Endothelial cell of hepatic sinusoid (primary cell): ENCODE data around the gene TMEM81.

Experiments used
- in situ Hi-C: cut with HindIII; loops from 2 replicates; pipeline ENCODE4 v1.10.0; 2017; ENCODE audit warnings: low sequenced_read_pairs

The TMEM81 gene

DNA sequence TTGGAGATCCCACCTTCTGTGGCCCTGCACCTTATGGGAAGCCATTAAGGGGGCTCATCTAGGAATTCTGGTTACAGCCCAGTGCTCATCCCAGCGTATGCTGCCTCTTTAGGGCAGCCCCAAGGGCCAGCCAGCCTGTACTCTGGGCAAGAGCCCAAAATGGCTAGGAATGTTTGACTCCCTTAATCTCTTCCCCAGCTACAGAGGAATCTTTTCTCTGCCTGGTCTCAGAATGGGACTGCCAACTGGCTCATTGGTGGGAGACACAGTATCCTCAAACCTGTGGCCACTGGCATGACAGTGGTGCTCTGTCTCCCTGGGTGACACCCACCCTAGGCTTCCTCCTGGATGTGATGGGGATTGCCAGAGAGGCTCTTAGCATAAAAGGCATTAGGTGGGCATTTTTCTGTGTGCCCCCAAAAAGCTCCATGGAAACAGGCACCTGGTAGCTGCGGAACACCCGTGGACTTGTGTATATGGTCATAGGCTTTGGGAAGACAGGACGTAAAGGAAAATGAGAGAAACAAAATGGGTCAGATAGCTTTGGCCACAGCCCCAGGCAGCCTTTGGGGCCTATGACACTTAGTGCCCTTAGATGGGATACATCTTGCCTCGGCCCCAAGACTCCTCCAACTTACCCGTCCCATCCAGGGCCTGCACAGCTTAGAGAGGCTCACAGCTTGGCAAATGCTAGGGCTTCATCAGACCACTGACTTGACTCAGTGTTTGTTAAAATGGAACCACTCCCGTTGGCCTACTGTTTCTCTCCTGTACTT, 6.9 kb downstream of the TMEM81 start:
- in situ Hi-C loops = loop anchor here (10.0 kb wide), 1 partner anchor 63 kb away; no protein-coding TSS in a partner anchor

DNA sequence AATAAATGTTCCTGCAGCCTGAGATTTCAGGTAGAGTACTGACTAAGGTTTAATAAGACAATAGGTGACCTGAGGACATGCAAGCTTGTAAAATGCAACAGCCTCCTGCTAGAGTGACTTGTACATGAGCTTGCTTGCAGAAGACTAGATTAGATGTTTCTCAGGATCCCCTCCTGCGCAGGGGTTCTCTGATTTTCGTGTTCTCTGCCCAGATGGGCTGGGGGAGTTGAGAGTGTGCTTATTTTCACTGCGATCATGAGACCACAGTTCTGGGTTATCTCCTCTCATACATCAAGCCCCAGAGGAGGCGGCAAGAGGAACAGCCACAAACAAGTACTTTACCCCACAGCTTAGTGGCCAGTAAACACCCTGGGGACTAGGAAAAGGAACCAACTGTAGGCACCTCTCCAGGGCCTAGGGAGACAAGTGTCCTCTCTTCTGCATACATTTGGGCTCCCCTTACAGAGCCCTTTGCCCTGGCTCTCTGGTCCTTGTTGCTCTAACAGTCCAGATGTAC, 8.0 kb downstream of the TMEM81 start:
- in situ Hi-C loops = loop anchor here (10.0 kb wide), 1 partner anchor 62 kb away; no protein-coding TSS in a partner anchor

DNA sequence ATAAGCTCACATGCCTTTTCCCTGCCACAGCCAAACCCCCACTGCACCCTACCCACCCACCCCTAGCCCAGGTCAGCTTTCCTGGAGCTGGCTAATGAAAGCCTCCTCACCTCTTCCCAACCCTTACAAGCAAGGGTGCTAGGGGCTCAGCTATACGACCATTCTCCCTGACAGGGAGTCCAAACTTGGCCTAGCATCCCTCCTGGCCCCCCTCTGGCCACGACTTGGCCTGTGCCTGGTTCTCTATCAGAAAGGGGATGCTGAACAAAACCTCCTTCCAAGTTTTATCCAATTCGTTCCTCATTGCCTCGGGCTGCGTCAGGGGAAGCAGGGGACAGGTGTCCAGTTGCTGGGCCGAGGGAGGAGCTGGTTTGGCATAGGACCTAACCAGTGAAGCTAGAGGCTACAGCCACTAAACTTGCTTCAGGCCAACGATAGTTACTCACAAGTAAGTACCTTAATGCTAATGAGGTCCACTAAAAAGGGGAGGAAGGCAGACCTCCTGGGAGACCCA, 8.6 kb downstream of the TMEM81 start:
- in situ Hi-C loops = loop anchor here (10.0 kb wide), 1 partner anchor 61 kb away; no protein-coding TSS in a partner anchor

DNA sequence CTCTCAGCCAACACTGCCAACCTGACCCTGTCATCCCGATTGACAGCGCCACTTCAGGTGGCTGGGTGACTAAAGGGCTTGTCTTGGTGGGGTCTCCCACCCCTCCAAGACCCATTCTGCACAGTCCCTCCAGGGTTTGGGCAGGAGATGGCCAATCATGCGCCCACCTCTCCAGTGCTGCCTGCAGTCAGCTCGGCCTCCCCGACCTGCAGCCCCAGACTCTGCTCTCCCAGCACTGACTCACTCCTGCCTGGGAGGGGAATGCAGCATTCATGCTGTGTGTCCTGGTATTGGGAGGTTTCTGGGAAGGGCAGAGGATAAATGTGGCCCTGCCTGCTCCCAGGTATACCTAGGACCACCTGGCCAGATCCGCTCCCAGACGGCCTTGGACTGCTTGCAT, 9.7 kb downstream of the TMEM81 start:
- in situ Hi-C loops = loop anchor here (10.0 kb wide), 1 partner anchor 60 kb away; no protein-coding TSS in a partner anchor

DNA sequence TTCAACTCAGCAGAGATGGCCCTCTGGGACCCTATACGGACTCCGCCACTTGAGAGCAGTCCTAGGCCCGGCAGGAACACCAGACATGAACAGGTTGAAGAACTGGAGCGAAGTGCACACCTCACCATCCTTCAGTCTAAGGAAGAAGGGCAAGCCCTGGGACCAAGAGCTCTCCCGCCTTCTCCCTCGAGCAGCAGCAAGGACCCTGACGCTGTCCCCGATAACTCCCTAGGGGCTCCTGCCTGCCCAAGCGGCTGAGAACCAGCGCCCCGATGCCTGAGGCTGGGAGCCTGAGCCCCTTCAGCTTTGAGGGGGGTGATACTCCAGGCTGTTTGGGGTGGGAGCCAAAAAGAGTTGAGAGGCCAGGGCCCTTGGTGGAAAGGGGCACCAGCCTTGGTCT, 10.2 kb downstream of the TMEM81 start:
- in situ Hi-C loops = loop anchor here (10.0 kb wide), 1 partner anchor 59 kb away; no protein-coding TSS in a partner anchor

DNA sequence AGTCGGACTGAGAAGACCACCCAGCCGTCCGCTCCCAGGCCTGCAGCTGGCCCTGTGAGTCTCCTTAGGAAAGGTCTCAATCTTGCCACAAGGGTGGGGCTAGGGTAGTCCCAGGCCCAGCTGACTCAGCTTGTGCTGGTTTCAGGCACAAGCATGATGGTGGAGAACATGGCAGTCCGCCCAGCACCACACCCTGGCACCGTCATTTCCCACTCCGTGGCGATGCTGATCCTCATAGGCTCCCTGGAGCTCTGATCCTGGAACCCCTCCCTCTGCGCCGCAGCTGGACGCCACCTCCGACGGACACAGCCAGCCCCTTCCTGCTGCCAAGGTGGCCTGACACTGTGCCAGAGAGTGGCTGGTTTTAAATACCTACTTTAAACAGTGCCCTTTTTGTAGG, 10.7 kb downstream of the TMEM81 start:
- in situ Hi-C loops = loop anchor here (10.0 kb wide), 1 partner anchor 59 kb away; no protein-coding TSS in a partner anchor

DNA sequence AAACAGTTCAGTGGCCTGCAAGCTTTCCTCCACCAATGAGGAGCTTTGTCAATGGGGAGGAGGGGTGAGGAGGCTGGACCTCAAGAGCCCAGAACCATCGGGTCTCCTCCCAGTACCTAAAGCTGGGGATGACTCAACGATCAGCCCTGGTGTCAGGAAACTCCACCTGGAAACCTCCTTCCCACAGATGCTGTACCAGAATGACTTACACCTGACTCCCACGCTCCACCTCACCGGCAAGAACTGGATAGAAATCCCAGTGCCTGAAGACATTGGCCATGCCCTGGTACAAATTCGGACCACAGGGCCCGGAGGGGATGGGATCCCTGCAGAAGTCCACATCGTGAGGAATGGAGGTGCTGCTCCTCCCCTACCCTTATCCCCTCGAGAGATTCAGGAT, 11.4 kb downstream of the TMEM81 start:
- in situ Hi-C loops = loop anchor here (10.0 kb wide), 1 partner anchor 58 kb away; no protein-coding TSS in a partner anchor

DNA sequence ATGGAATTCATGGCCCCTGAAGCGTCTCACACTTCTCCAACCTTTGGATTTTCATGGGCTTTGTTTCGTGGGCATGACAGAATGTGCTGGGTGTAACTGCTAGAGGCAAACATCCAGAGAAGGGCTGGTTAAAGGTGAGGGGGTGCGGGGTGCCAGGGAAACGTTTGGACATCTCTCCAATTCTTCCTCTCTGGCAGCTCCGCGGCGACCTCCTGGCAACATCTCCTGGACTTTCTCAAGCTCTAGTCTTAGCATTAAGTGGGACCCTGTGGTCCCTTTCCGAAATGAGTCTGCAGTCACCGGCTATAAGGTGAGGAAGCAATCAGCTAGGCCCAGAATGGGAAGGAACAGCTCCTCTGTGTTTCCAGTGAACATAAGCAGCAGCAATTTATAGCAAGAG, 12.0 kb downstream of the TMEM81 start:
- in situ Hi-C loops = loop anchor here (10.0 kb wide), 1 partner anchor 57 kb away; no protein-coding TSS in a partner anchor

DNA sequence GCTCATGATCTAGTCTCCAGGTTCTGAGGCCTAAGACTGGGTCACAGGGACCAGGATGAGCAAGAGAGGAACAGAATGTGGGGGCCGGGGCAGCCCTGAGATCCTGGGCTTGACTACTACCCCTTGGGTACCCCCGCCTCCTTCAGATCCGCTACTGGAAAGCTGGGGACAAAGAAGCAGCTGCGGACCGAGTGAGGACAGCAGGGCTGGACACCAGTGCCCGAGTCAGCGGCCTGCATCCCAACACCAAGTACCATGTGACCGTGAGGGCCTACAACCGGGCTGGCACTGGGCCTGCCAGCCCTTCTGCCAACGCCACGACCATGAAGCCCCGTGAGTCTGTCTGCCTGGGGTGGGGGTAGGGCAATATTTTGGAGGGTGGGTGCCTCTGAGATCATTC, 12.5 kb downstream of the TMEM81 start:
- in situ Hi-C loops = loop anchor here (10.0 kb wide), 1 partner anchor 57 kb away; no protein-coding TSS in a partner anchor

DNA sequence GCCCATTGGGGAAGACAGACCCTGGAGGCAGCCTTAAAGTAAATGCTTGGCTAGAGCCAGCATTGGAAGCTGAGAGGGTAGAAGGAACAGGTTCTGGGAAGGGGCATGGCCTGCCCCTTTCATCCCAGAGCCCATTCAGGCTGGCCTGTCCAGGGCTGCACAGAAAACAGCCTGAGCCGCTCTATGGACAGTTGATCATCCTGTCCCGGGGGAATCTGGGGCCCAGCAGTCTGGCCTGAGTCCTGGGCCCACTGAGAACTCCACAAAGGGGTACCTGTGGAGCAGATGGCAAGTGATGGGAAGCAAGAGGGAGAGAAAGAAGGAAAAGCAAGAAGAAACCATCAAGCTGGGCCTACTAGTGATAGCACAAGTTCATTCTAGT, 13.2 kb downstream of the TMEM81 start:
- in situ Hi-C loops = loop anchor here (10.0 kb wide), 1 partner anchor 56 kb away; no protein-coding TSS in a partner anchor

DNA sequence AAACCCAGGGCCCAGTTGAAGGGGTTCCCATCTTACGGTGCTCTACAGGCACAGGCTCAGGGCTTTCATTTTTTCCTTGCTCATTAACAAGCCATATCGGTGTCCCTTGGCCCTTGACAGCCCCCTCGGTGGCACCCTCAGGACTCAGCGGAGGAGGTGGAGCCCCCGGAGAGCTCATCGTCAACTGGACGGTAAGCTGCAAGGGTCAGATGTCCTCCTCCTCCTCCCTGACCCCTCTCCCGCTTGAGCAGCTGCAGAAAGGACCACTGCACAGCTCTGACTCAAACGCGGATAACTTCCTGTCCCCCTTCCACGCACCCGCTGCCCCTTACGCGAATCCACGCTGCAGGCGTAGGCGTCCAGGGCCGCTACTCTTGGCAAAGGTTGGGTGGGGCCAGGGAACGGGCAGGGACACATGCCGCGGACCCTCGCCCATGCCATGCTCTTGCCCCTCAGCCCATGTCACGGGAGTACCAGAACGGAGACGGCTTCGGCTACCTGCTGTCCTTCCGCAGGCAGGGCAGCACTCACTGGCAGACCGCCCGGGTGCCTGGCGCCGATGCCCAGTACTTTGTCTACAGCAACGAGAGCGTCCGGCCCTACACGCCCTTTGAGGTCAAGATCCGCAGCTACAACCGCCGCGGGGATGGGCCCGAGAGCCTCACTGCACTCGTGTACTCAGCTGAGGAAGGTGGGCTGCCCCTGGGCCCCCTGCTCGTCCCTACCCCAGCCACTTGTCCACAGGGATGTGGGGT, 14.7 kb downstream of the TMEM81 start:
- in situ Hi-C loops = loop anchor here (10.0 kb wide), 1 partner anchor 55 kb away; no protein-coding TSS in a partner anchor

DNA sequence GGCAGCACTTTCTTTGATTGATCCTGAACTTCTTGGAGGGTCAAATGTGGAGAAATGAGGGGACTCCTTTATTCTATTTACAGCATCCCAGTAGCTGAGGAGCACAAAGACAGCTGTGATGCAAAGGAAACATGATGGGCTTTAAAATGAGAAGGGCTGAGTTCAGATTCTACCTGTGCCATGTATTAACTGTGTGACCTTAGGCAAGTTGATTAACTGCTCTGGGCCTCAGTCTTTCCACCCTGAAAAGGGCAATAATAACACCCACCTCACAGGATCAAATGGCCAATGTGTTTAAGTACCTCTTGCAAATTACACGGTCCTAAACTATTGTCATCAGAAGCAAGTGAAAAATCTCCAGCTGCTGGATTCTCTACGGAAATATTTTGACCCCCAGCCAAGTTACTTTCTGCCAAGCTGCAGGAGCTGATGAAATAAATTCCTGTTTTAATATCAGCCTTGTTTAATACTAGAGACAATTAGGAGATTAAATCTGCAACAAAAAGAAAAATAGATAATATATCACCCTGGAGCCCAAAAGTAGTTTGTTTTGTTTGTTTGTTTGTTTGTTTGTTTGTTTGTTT, 15.7 kb downstream of the TMEM81 start:
- in situ Hi-C loops = no loop called here

DNA sequence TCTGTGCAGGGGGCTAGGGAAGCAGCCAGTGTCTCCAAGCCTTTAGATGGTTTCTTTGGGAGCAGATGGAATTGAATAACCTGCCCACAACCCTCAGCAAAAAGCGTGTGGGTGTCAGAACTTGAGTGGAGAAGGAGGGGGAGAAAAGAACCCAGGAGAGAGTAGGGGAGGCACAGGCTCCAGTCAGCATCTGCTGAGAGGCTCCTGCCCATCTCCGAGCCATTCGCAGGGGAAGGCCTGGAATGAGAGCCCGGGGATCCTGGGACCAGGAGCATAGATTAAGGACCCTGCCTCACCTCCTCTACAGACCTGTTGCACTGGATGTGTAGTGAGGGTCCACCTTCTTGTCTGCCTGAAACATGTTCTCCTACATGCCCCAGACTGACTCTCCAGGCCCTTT, 16.3 kb downstream of the TMEM81 start:
- in situ Hi-C loops = no loop called here

DNA sequence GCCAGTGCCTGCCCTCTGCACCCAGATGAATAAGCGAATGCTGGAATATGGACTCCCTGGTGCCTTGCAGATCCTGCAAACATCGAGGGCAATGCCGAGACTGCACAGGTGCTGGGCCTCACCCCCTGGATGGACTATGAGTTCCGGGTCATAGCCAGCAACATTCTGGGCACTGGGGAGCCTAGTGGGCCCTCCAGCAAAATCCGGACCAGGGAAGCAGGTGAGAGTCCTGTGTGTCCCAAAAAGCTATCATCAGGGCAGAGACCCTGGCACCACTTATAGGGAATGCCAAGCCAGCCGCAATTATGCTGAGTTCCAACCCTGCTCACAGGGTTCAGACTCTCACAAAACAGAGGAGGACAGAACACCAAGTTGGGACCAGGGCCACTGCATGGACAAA, 17.2 kb downstream of the TMEM81 start:
- in situ Hi-C loops = no loop called here

DNA sequence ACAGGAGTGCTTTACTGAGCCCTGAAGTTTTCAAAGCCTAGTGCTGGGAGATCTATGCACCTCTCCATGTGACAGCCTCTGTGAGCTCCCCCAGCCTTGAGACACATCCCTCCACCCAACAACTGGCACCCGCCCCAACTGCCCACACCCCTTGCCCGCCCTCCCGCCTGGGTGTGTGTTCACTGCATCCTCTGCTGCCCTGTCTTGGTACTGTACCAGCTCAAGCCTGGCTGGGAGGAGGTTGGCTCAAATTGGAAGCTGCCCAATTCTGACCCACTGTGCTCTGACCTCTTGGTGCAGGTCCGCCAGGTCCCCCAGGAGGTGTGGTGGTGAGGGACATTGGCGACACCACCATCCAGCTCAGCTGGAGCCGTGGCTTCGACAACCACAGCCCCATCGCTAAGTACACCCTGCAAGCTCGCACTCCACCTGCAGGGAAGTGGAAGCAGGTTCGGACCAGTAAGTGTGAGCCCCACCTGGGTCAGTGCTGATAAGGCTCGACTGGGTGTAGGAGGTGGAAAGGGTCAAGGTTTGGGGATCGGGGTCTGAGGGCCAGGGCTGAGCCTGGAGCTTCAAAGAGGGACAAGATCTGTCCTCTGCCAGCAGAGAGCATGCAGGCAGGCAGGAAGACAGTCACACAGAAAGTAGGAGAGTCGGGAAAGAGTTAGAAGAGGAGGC, 18.0 kb downstream of the TMEM81 start:
- in situ Hi-C loops = no loop called here

DNA sequence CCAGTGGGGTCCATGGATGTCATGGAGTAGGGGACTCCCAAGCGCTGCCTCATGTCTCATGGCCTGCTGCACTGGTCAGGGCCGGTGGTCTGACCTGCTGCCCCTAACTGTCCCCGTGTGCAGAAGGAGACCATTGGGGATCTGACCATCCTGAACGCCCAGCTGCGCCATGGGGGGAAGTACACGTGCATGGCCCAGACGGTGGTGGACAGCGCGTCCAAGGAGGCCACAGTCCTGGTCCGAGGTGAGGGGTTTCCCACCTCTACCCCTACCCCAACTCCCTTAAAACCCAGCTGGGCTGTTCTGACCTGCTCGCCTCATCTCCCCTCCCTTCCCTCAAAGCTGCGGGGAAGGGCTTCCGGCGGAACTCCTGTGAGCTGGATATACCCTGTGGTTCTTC, 18.6 kb downstream of the TMEM81 start:
- in situ Hi-C loops = no loop called here

DNA sequence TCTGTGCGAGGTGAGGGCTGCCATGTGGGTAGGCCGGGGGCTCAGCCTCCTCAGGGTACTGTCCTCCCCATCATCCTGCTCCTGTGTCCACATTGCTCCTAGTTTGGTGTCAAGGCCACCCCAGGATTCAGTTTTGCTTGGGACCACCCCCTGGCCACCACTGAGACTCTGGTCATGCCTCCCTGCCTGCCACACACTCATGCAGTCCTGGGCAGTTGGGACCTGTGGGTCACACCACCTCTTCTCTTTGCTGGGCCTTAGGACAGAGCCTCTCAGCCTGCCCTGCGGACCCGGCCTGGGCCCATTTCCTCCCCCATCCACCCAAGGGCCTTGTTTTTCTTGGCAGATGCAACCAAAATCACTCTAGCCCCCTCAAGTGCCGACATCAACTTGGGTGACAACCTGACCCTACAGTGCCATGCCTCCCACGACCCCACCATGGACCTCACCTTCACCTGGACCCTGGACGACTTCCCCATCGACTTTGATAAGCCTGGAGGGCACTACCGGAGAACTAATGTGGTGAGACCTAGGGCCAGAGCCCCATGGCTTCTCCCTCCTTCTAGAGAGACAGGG, 19.4 kb downstream of the TMEM81 start:
- in situ Hi-C loops = no loop called here

DNA sequence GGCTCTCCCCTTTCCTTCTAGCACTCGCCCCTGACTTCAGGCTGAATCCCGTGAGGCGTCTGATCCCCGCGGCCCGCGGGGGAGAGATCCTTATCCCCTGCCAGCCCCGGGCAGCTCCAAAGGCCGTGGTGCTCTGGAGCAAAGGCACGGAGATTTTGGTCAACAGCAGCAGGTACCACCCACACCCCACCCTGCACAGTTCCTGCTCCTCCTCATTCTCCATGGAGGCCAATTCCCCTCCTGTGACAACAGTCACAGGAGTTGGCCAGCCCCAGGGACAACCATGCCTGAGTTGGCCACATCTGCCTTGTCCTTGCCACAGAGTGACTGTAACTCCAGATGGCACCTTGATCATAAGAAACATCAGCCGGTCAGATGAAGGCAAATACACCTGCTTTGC, 20.0 kb downstream of the TMEM81 start:
- in situ Hi-C loops = no loop called here

DNA sequence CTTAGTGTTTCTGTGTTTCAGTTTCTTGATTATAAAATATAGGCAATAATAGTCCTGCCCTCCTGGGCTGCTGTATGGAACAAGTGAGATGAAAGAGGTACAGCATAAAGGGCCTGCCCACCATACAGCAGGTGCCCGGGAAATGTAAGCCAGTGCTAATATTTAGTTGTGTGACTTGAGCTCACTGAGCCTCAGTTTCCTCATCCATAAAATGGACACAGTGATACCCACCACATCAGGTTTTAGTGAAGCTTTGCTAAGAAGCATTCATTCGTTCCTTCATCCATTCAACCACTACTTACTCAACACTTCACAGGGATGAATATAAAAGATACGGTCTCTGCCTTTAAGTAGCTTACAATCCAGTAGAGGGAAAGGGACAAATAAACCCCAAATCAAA, 21.4 kb downstream of the TMEM81 start:
- in situ Hi-C loops = no loop called here

DNA sequence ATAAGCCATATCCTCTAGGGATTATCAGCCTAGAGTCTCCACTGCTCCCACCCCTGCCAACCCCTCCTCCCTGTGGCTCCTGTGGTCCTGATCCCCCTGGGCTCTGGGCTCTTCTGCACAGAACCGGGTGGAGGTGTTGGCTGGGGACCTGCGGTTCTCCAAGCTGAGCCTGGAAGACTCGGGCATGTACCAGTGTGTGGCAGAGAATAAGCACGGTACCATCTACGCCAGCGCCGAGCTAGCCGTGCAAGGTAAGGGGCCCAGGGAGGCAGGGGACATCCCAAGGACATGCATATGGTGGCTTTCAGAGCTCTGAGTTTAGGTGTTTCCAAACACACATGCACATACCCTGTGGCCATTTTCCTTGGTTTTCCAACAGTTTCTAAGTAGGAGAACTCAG, 21.9 kb downstream of the TMEM81 start:
- in situ Hi-C loops = no loop called here
